Mesendoderm (in vitro differentiated cells): ENCODE results near the gene RAX.

Source experiments
- DNase-seq: peaks from one replicate; pipeline ENCODE4 v3.0.0; 2013
- H2AK5ac ChIP-seq: 2 replicates; pipeline ENCODE4 v1.6.1; 2013; ENCODE audit warnings: low read length, inconsistent platforms
- H2BK120ac ChIP-seq: 2 replicates; pipeline ENCODE4 v1.6.1; 2013; ENCODE audit warnings: low read depth, mild to moderate bottlenecking, low read length, moderate library complexity, mixed read lengths
- H2BK15ac ChIP-seq: replicated peaks from 2 replicates; pipeline ENCODE4 v1.6.1; 2013; ENCODE audit warnings: low read depth, mild to moderate bottlenecking, moderate library complexity
- H2BK5ac ChIP-seq: 2 replicates; pipeline ENCODE4 v1.6.1; 2013; ENCODE audit warnings: low read length, inconsistent platforms
- H3K18ac ChIP-seq: 2 replicates; pipeline ENCODE4 v1.6.1; 2013; ENCODE audit warnings: mild to moderate bottlenecking, low read length, mixed read lengths
- H3K23ac ChIP-seq: one replicate; pipeline ENCODE4 v1.6.1; 2013; ENCODE audit warnings: low read length
- H3K27ac ChIP-seq: 2 replicates; pipeline ENCODE4 v1.5.1; 2013; ENCODE audit warnings: low read depth, mild to moderate bottlenecking, inconsistent platforms, low read length, moderate library complexity
- H3K27me3 ChIP-seq: 2 replicates; pipeline ENCODE4 v1.6.1; 2013; ENCODE audit warnings: low read length, control low read depth, mild to moderate bottlenecking, inconsistent platforms; ENCODE audit not compliant: insufficient read depth, poor library complexity
- H3K36me3 ChIP-seq: 2 replicates; pipeline ENCODE4 v1.6.1; 2013; ENCODE audit warnings: low read length, inconsistent platforms; ENCODE audit not compliant: control insufficient read depth, insufficient read depth
- H3K4ac ChIP-seq: one replicate; pipeline ENCODE4 v1.6.1; 2013; ENCODE audit warnings: low read depth, mild to moderate bottlenecking, low read length, moderate library complexity
- H3K4me1 ChIP-seq: 2 replicates; pipeline ENCODE4 v1.6.1; 2013; ENCODE audit warnings: low read depth, low read length, inconsistent platforms; ENCODE audit not compliant: control insufficient read depth
- H3K4me2 ChIP-seq: 2 replicates; pipeline ENCODE4 v1.6.1; 2013; ENCODE audit warnings: low read length
- H3K4me3 ChIP-seq: 2 replicates; pipeline ENCODE4 v1.5.1; 2013; ENCODE audit warnings: mild to moderate bottlenecking, low read length
- H3K56ac ChIP-seq: one replicate; pipeline ENCODE4 v1.6.1; 2013; ENCODE audit warnings: low read length
- H3K79me1 ChIP-seq: 2 replicates; pipeline ENCODE4 v1.6.1; 2013; ENCODE audit warnings: low read length, inconsistent platforms
- H3K79me2 ChIP-seq: 2 replicates; pipeline ENCODE4 v1.6.1; 2013; ENCODE audit warnings: mild to moderate bottlenecking, low read length; ENCODE audit not compliant: control insufficient read depth, insufficient read depth
- H3K9ac ChIP-seq: 2 replicates; pipeline ENCODE4 v1.6.1; 2013; ENCODE audit warnings: low read length, inconsistent platforms
- H4K5ac ChIP-seq: one replicate; pipeline ENCODE4 v1.6.1; 2013; ENCODE audit warnings: low read length
- H4K8ac ChIP-seq: one replicate; pipeline ENCODE4 v1.6.1; 2013; ENCODE audit warnings: low read depth, mild to moderate bottlenecking, control low read depth, low read length, moderate library complexity
- WGBS: extraction: QIAGEN DNeasy Blood & Tissue Kit; methylation state at CpG from one replicate; pipeline ENCODE4 v1.1.7; 2013; ENCODE audit warnings: low lambda C conversion rate, missing lambda C conversion rate; ENCODE audit not compliant: insufficient coverage; ENCODE audit errors: extremely low coverage; 5-methylcytosine and 5-hydroxymethylcytosine counted together

The RAX gene

GRCh38 chr18:59278793-59279192 lies 5.5 kb upstream of the RAX start:
- H2AK5ac ChIP-seq = no peak overlapping the region
- WGBS = no CpG with 5 or more reads among the region's 5 CpGs
- no peaks in the 10 kb centered on the region for H3K79me1 ChIP-seq
- no peak overlapping the region for H4K5ac ChIP-seq
- H3K23ac ChIP-seq = no peak overlapping the region
- no peak overlapping the region for H3K27ac ChIP-seq
- no peak overlapping the region for H3K4ac ChIP-seq
- peaks cover 33% of the 10 kb centered on the region for H3K27me3 ChIP-seq
- H3K4me2 ChIP-seq = no peak overlapping the region
- no peak overlapping the region for H2BK5ac ChIP-seq
- no peak overlapping the region for H3K9ac ChIP-seq
- H2BK15ac ChIP-seq = no peak overlapping the region
- no peak overlapping the region for H3K4me3 ChIP-seq
- no peak for DNase-seq
- H3K36me3 ChIP-seq = no peaks in the 10 kb centered on the region
- H3K4me1 ChIP-seq = no peaks in the 10 kb centered on the region
- no peaks in the 10 kb centered on the region for H3K79me2 ChIP-seq
- H4K8ac ChIP-seq = no peak overlapping the region
- no peak overlapping the region for H3K18ac ChIP-seq
- H3K56ac ChIP-seq = no peak overlapping the region
- H2BK120ac ChIP-seq = no peak overlapping the region

- H3K4ac ChIP-seq = no peak overlapping the region
- H3K79me2 ChIP-seq = no peaks in the 10 kb centered on the region
- H3K27me3 ChIP-seq = peaks cover 52% of the 10 kb centered on the region
- H2BK120ac ChIP-seq = no peak overlapping the region
- no peak overlapping the region for H3K18ac ChIP-seq
- H4K5ac ChIP-seq = no peak overlapping the region
- H3K27ac ChIP-seq = no peak overlapping the region
- H3K4me2 ChIP-seq = no peak overlapping the region
- H3K4me1 ChIP-seq = no peaks in the 10 kb centered on the region
- no peaks in the 10 kb centered on the region for H3K36me3 ChIP-seq
- H4K8ac ChIP-seq = no peak overlapping the region
- H3K9ac ChIP-seq = no peak overlapping the region
- no peak overlapping the region for H2BK15ac ChIP-seq
- no CpG with 5 or more reads among the region's 5 CpGs for WGBS
- H3K23ac ChIP-seq = no peak overlapping the region
- H3K79me1 ChIP-seq = no peaks in the 10 kb centered on the region
- no peak overlapping the region for H3K56ac ChIP-seq
- no peak overlapping the region for H3K4me3 ChIP-seq
- no peak overlapping the region for H2BK5ac ChIP-seq
- no peak overlapping the region for H2AK5ac ChIP-seq
- no peak for DNase-seq
Observed at GRCh38 chr18:59276047-59276446, 2.8 kb upstream of the RAX start.

- no peak overlapping the region for H3K27ac ChIP-seq
- no peak overlapping the region for H3K9ac ChIP-seq
- H3K36me3 ChIP-seq = no peaks in the 10 kb centered on the region
- no peak overlapping the region for H2AK5ac ChIP-seq
- no peak overlapping the region for H2BK5ac ChIP-seq
- no peak overlapping the region for H3K4ac ChIP-seq
- no peak overlapping the region for H4K8ac ChIP-seq
- no CpG with 5 or more reads among the region's 6 CpGs for WGBS
- peaks cover 58% of the 10 kb centered on the region for H3K27me3 ChIP-seq
- H2BK120ac ChIP-seq = no peak overlapping the region
- no peak overlapping the region for H3K23ac ChIP-seq
- H3K4me2 ChIP-seq = no peak overlapping the region
- no peak overlapping the region for H3K18ac ChIP-seq
- H4K5ac ChIP-seq = no peak overlapping the region
- H2BK15ac ChIP-seq = no peak overlapping the region
- no peak overlapping the region for H3K4me3 ChIP-seq
- no peak for DNase-seq
- H3K56ac ChIP-seq = no peak overlapping the region
- no peaks in the 10 kb centered on the region for H3K4me1 ChIP-seq
- H3K79me1 ChIP-seq = no peaks in the 10 kb centered on the region
- no peaks in the 10 kb centered on the region for H3K79me2 ChIP-seq
Observed at GRCh38 chr18:59275406-59275949, 2.2 kb upstream of the RAX start.

GRCh38 chr18:59274533-59274928 lies 1.3 kb upstream of the RAX start:
- no peak overlapping the region for H3K4me3 ChIP-seq
- no peak overlapping the region for H2AK5ac ChIP-seq
- peak overlapping the region; percentile 39 for H3K9ac ChIP-seq
- H2BK120ac ChIP-seq = no peak overlapping the region
- no peak for DNase-seq
- H3K79me2 ChIP-seq = no peaks in the 10 kb centered on the region
- peak overlapping the region; percentile 81 for H3K23ac ChIP-seq
- no peak overlapping the region for H2BK5ac ChIP-seq
- no peak overlapping the region for H4K5ac ChIP-seq
- H3K79me1 ChIP-seq = no peaks in the 10 kb centered on the region
- no peak overlapping the region for H3K4ac ChIP-seq
- no peak overlapping the region for H2BK15ac ChIP-seq
- H3K4me2 ChIP-seq = peak overlapping the region; percentile 92
- H3K27me3 ChIP-seq = peaks cover 64% of the 10 kb centered on the region
- H3K56ac ChIP-seq = no peak overlapping the region
- no peak overlapping the region for H4K8ac ChIP-seq
- H3K36me3 ChIP-seq = no peaks in the 10 kb centered on the region
- H3K27ac ChIP-seq = no peak overlapping the region
- H3K4me1 ChIP-seq = no peaks in the 10 kb centered on the region
- no peak overlapping the region for H3K18ac ChIP-seq
- WGBS = no CpG with 5 or more reads among the region's 18 CpGs

- no peaks in the 10 kb centered on the region for H3K79me1 ChIP-seq
- WGBS = no CpG with 5 or more reads among the region's 48 CpGs
- H4K8ac ChIP-seq = no peak overlapping the region
- H3K4me1 ChIP-seq = no peaks in the 10 kb centered on the region
- H3K56ac ChIP-seq = peak overlapping the region; percentile 81
- H3K23ac ChIP-seq = peak overlapping the region; percentile 81
- H2BK5ac ChIP-seq = no peak overlapping the region
- no peak overlapping the region for H4K5ac ChIP-seq
- H3K9ac ChIP-seq = peak overlapping the region; percentile 59
- H3K4me2 ChIP-seq = peak overlapping the region; percentile 92
- H2BK120ac ChIP-seq = no peak overlapping the region
- peak; percentile 37 for DNase-seq
- H3K36me3 ChIP-seq = no peaks in the 10 kb centered on the region
- H2BK15ac ChIP-seq = no peak overlapping the region
- no peaks in the 10 kb centered on the region for H3K79me2 ChIP-seq
- no peak overlapping the region for H2AK5ac ChIP-seq
- H3K27ac ChIP-seq = no peak overlapping the region
- H3K4me3 ChIP-seq = peak overlapping the region; percentile 61
- H3K4ac ChIP-seq = no peak overlapping the region
- peaks cover 64% of the 10 kb centered on the region for H3K27me3 ChIP-seq
- H3K18ac ChIP-seq = no peak overlapping the region
Observed at GRCh38 chr18:59273759-59274532, 692 bp upstream of the RAX start.
